Measurements from ENCODE around the gene PCDHGA6.

DNA sequence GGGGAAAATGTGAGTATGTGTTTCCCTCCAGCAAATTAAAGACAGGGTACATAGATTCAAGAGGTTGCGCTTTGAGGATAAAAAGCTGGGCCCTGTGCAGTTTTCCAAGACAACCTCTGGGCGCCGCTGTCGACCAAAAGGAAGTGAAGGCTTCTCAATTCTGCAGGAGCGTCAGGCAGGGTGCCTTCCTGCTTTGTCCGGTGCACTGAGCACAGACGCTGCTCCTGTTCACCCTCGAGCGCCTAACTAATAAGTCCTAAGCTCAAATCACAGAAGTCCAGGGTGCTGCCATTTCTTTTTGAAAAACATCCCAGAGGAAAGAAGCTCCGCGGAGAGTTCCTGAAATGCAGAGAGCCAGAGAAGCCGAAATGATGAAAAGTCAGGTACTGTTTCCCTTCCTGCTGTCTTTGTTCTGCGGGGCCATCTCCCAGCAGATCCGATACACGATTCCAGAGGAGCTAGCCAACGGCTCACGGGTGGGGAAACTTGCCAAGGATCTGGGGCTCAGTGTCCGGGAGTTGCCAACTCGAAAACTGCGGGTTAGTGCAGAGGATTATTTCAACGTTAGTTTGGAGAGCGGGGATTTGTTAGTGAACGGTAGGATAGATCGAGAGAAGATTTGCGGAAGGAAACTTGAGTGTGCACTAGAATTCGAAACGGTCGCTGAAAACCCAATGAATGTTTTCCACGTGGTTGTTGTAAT, 23.6 kb upstream of the PCDHGA6 start, which contains the start of gene PCDHGB1:
- TF ChIP-seq, protein P1, sequence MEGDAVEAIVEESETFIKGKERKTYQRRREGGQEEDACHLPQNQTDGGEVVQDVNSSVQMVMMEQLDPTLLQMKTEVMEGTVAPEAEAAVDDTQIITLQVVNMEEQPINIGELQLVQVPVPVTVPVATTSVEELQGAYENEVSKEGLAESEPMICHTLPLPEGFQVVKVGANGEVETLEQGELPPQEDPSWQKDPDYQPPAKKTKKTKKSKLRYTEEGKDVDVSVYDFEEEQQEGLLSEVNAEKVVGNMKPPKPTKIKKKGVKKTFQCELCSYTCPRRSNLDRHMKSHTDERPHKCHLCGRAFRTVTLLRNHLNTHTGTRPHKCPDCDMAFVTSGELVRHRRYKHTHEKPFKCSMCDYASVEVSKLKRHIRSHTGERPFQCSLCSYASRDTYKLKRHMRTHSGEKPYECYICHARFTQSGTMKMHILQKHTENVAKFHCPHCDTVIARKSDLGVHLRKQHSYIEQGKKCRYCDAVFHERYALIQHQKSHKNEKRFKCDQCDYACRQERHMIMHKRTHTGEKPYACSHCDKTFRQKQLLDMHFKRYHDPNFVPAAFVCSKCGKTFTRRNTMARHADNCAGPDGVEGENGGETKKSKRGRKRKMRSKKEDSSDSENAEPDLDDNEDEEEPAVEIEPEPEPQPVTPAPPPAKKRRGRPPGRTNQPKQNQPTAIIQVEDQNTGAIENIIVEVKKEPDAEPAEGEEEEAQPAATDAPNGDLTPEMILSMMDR (IDR thresholded peaks at IDR 0.05) = peak in 1 of 2 donors; percentile 13
- no peak for TF ChIP-seq POLR2A (IDR thresholded peaks at IDR 0.05)

All from suprapubic skin (tissue), 3 donors.